Measurements from ENCODE around the gene RPP25.

The RPP25 gene, protein sequence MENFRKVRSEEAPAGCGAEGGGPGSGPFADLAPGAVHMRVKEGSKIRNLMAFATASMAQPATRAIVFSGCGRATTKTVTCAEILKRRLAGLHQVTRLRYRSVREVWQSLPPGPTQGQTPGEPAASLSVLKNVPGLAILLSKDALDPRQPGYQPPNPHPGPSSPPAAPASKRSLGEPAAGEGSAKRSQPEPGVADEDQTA

GRCh38 chr15:74956648-74957475 is at the start of gene RPP25:
Gene RPP25, minus strand, starts transcription at chr15:74956772. Its CDS starts 189 bp downstream, at chr15:74956583.
- peak; percentile 41 to 75 (median 72) for DNase-seq (ENCODE audit: low read depth in 2 of 3, low spot score in 1 of 3)

DNA sequence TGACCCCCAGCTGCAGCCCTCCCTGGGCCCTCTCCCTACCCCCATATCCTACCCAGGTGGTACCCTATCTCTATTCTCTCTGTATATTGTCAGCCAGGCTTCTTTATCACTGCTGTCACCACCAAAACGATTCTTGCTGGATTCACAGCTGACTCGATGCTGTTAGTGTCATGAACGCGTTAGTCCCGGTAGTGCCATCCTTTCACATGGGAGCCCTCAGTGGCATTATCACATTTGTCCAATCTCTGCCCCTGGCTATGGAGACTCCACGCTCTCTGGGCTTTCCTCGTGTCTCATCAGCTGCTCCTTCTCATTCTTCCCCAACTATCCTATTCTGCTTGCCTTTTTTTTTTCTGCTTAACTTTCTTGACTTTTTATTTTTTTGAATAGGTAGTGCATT is 45.8 kb upstream of the RPP25 start:
- no peak for DNase-seq (ENCODE audit: low read depth in 2 of 3, low spot score in 1 of 3)

- DNase-seq (ENCODE audit: low read depth in 2 of 3, low spot score in 1 of 3) = no peak
These were observed 44.7 kb upstream of the RPP25 start for GRCh38 chr15:75001310-75001709.

- no peak for DNase-seq (ENCODE audit: low read depth in 2 of 3, low spot score in 1 of 3)
These were observed 41.0 kb upstream of the RPP25 start for GRCh38 chr15:74997543-74997942.

- no peak for DNase-seq (ENCODE audit: low read depth in 2 of 3, low spot score in 1 of 3)
These were observed 40.6 kb upstream of the RPP25 start for GRCh38 chr15:74997141-74997540.

- no peak for DNase-seq (ENCODE audit: low read depth in 2 of 3, low spot score in 1 of 3)
These were observed 39.5 kb upstream of the RPP25 start for GRCh38 chr15:74995779-74996765.

DNA sequence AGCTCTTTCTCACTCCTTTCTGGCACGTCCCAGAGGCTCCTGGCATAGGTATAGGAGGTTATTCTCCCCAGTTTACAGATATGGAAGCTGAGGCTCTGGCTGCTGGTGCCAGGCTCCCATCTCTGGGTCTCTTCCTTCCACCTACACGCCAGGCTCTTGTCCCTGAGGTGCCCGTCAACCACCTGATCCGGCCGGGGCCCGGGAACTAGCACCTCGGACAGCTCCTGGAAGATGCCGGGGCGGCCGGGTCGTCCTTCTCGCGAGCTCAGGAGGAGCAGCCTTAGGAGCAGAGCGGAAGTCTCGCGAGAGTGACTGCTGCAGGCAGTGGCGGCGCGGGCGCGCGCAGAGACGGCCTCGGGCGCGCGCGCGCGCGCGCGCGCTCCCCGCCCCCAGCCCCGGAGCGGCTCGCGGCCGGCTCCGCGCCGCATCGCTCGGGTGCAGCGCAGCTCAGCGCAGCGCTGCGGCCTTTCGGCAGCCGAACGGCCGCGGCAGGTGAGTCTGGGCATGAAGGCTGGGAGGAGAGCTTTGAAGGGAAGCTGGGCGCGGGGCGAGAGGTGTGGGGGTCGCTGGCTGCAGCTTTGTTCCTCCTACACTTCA is 38.7 kb upstream of the RPP25 start, which contains the start of gene SCAMP5:
SCAMP5 (plus strand) TSS at position 382 of the 597 bp plus-strand sequence. CDS start 16,277 bp downstream, outside the sequence.
- DNase-seq (ENCODE audit: low read depth in 2 of 3, low spot score in 1 of 3) = peak; percentile 85 to 95 (median 90)

- no peak for DNase-seq (ENCODE audit: low read depth in 2 of 3, low spot score in 1 of 3)
These were observed 38.1 kb upstream of the RPP25 start for GRCh38 chr15:74994685-74995084.

GRCh38 chr15:74994236-74994635 is 37.7 kb upstream of the RPP25 start:
- DNase-seq (ENCODE audit: low read depth in 2 of 3, low spot score in 1 of 3) = no peak

DNA sequence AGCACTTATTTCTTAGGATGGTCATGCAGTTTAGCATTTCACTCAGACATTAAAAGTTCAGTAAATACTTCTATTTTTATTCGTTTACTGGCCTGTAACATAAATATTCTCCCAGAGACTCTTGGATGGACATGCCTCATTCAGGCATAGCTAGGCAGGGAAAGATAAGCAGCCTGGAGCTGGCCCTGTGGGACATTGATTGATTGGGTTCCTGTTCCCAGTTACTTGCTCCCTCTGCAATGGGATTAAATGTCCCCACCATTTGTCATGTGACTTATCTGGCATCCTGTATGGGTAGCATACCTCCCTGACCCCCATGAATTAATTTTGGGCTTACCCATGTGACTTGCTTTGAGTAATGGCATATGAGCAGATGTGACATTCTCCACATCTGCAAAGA is 36.0 kb upstream of the RPP25 start:
- DNase-seq (ENCODE audit: low read depth in 2 of 3, low spot score in 1 of 3) = no peak

GRCh38 chr15:74989527-74989926 is 33.0 kb upstream of the RPP25 start:
- no peak for DNase-seq (ENCODE audit: low read depth in 2 of 3, low spot score in 1 of 3)

DNA sequence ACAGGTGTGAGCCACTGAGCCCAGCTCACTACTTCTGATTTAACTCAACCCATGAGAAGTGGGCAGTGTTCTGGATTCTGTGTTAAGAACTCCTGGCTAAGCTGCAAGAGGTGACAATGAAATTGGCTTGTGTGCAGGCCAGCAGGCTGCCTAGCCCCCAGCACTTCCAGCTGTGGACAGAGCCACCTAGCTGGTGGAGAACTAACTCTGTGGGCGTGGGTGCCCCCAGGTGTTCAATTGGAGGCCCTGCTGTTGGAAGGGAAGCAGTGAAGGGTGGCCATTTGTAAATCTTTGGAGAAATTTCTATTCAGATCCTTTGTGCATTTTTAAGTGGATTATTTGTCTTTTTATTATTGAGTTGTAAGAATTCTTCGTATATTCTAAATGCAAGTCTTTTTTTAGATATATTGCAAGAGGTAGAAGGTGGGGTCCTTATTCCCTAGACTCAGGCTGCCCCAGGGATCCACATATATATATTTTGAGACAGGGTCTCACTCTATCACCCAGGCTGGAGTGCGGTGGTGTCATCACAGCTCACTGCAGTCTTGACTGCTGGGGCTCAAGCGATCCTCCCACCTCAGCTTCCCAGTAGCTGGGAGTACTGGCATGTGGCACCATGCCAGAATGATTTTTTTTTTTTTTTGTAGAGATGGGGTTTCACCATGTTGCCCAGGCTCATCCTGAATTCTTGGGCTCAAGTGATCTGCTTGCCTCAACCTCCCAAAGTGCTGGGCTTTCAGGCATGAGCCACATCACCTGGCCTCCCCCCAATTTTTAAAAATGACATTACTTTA is 31.6 kb upstream of the RPP25 start:
- DNase-seq (ENCODE audit: low read depth in 2 of 3, low spot score in 1 of 3) = no peak

GRCh38 chr15:74983725-74984231 is 27.2 kb upstream of the RPP25 start:
- DNase-seq (ENCODE audit: low read depth in 2 of 3, low spot score in 1 of 3) = peak; percentile 43 to 67 (median 62)

GRCh38 chr15:74982183-74982582 is 25.6 kb upstream of the RPP25 start:
- no peak for DNase-seq (ENCODE audit: low read depth in 2 of 3, low spot score in 1 of 3)

GRCh38 chr15:74978503-74978902 is 21.9 kb upstream of the RPP25 start:
- peak; percentile 28 to 59 (median 38) for DNase-seq (ENCODE audit: low read depth in 2 of 3, low spot score in 1 of 3)

DNA sequence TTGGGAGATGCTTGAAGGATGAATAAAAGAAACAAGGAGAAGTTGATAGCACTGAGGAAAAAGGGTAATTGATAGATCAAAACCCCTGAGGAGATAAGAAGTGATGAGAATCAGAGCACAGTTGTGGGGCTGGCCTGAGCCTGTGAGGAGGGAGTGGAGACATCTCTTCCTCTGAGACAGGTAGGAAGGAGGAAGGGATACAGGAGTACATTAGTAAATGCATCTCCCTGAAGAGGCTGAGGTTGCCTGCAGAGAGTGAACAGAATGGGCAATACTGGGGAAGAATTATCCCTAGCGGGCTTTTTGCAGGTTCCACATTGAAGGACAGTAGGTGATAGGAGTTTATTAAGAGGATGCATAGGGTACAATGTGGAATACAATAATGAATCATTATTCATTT is 21.5 kb upstream of the RPP25 start:
- no peak for DNase-seq (ENCODE audit: low read depth in 2 of 3, low spot score in 1 of 3)

- no peak for DNase-seq (ENCODE audit: low read depth in 2 of 3, low spot score in 1 of 3)
These were observed 21.0 kb upstream of the RPP25 start for GRCh38 chr15:74977599-74977998.

GRCh38 chr15:74976159-74976558 is 19.6 kb upstream of the RPP25 start:
- DNase-seq (ENCODE audit: low read depth in 2 of 3, low spot score in 1 of 3) = no peak

GRCh38 chr15:74967670-74968069 is 11.1 kb upstream of the RPP25 start:
- no peak for DNase-seq (ENCODE audit: low read depth in 2 of 3, low spot score in 1 of 3)

DNA sequence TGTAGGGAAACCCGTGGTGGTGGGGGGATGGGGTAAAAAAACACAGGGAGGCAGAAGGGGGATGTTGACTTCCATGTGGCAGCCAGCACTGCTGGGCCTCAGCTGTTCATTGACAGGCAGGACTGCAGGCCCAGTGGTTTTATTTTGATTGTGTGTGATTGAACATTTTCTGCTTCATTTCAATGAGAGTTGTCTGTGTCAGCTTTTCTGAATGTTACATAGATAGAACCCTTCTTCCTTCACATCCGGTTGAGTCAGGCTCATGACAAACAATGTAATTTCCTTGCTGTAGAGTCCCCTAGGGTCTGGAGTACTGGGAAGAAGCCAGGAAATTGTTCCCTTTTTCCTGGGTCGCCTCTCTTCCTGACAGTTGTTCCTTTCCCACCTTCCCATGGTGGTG is 8.2 kb upstream of the RPP25 start:
- no peak for DNase-seq (ENCODE audit: low read depth in 2 of 3, low spot score in 1 of 3)
